ENCODE results near the gene PNPT1.

PNPT1 gene

GRCh38 chr2:55668956-55669355, 24.7 kb downstream of the PNPT1 start:
- DNase-seq (ENCODE audit: low read depth), result no peak

GRCh38 chr2:55653255-55653654, 40.4 kb downstream of the PNPT1 start:
- no peak for DNase-seq (ENCODE audit: low read depth)

- no peak for DNase-seq (ENCODE audit: low read depth)
Measured at GRCh38 chr2:55649211-55649610, 44.4 kb downstream of the PNPT1 start.

DNA sequence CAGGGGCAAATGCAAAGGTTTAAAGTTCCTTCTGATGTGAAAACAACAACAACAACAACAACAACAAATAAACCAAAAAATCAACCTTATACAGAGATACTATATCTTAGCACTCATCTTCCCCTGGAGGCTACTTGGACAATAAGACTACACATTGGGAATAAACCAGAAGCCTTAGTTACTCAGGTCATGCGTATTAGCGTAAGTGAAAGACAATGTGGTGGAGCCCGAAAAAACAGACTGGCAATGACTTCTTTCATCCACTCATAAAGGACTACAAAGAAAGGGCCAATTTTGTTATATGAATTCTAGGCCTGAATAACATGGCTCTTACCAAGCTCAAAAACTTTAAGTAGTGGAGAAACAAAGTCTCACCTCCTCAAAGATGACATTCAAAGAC, 56.8 kb downstream of the PNPT1 start:
- no peak for DNase-seq (ENCODE audit: low read depth)

DNA sequence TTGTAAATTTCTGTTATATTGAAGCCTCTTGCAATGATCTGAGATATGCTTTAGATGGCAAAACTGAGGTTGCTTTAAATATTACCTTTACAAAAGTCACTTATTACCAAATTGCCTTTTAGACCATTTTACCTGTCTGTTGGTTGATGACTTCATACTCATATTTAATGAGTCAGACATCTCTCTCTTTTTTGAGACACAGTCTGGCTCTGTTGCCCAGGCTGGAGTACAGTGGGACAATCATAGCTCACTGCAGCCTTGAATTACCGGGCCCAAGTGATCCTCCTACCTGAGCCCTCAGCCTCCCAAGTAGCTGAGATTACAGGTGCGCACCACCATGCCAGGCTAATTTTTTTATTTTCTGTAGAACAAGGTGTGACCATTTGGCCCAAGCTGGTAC, 64.7 kb downstream of the PNPT1 start:
- no peak for DNase-seq (ENCODE audit: low read depth)

DNA sequence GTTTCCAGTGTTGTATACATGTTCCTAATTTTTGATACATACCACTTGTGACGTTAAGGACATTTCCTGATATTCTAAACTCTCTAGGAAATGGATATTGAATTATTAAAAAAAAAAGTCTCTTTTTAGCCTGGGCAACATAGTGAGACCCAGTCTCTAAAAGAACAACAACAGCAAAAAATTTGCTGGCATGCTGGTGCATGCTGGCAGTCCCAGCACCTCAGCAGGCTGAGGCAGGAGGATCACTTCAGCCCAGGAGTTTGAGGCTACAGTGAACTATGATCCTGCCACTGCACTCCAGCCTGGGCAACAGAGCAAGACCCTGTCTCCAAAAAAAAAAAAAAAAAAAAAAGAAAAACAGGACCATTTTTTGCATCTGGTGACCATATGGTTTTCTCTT, 65.7 kb downstream of the PNPT1 start:
- DNase-seq (ENCODE audit: low read depth), result no peak

GRCh38 chr2:55621802-55622201, 71.8 kb downstream of the PNPT1 start:
- no peak for DNase-seq (ENCODE audit: low read depth)

DNA sequence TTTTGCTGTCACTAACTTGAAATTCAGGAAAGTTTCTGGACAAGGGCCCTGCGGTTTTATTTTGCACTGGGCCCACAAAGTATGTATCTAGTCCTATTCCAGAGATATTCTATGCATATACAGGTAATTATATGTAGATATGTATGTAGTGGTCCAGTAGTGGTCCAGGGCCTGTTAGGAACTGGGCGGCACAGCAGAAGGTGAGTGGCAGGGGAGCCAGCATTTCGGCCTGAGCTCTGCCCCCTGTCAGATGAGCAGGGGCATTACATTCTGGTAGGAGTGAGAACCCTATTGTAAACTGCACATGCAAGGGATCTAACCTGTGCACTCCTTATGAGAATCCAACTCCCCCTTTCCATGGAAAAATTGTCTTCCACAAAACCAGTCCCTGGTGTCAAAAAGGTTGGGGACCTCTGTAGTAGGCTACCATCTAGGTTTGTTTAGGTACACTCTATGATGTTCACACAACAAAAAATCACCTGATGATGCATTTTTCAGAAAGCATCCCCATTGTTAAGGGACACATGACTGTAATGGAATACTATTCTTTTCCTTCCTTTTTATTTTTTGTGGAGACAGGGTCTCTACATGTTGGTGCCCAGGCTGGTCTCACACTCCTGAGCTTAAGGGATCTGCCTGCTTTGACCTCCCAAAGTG, 73.4 kb downstream of the PNPT1 start:
- DNase-seq (ENCODE audit: low read depth), result peak; percentile 47

DNA sequence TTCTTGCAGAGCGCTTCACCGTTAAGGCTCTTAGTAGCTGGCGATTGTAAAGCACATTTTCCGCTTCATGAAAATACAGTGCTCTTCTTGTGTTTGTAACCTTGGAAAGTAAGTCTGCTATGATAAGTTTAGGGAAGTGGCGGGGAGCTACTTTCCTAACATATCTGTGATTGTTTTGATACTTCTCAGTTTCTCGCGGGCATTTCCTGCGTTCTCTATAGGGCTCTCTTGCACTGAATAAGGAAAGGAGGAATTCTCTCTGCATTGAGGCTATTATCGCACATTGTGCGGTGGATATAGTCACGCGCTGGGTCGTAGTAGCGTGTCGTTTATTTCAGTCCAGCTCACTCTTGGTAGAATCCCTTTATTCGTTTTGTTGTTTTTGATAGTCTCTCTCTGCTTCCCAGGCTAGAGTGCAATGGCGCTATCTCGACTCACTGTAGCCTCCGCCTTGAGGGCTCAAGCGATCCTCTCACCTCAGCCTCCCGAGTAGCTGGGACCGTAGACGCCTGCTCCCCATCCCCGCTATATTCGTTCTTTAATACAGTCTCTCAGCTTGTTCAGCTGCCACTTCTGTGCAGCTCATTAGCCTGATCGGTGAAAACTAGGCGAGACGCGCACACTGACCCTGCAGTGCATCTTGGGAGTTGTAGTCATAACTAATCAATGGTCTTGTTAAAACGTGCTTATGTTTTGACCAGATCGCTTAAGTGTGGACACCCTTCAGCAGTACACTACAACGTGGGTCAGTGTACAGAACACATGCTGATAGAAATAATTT, 75.2 kb downstream of the PNPT1 start:
- DNase-seq (ENCODE audit: low read depth), result peak; percentile 69

GRCh38 chr2:55618025-55618274, 75.7 kb downstream of the PNPT1 start:
- DNase-seq (ENCODE audit: low read depth), result no peak

GRCh38 chr2:55617175-55618024, 76.2 kb downstream of the PNPT1 start, which contains the start of gene PPP4R3B:
Gene PPP4R3B (minus strand): TSS chr2:55617622. CDS start chr2:55617285, 337 bp downstream.
- peak; percentile 99 for DNase-seq (ENCODE audit: low read depth)

DNA sequence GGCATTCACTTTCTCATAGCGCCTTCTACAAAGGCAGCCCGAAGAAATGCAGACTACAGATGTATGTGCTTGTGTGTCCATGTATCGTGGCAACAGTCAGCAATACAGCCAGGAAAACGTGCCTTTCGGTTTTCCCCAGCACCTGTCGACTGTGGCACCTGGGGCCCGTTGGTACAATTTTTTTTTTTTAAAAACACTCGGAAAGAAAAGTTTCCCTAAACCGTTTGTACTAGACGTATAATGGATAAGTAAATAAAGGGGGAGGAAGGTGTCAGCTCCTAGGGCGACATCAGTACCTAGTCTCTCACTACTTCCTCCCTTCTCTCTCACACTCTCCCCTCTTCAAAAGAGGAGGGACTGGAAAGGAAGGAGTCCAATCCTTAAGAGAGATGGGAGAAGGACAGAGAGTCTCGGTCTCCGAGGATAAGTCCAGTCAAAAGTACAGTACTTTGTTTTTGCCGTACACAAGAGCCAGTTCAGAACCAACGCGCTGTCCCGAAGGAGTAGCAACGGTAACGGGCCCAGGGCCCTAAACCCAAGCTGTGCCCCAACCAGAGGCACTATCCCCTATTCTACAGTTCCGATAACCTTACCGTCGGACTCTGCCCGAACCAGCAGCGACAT, 77.0 kb downstream of the PNPT1 start:
- DNase-seq (ENCODE audit: low read depth), result peak; percentile 63

DNA sequence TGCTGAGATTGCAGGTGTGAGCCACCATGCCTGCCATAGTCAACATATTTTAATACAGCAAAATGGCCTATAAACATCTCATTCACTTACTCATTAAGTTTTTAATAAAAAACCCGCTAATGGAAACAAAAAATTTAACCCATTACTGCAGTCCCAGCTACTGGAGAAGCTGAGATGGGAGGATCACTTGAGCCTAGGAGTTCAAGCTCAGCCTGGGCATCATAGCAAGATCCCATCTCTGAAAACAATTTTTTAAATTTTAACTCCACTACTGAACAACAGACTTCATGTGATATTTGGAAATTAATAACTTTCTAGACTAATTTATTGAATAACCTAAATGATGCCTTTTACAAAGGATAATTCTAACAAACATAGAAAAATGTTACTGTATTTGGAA, 81.6 kb downstream of the PNPT1 start:
- no peak for DNase-seq (ENCODE audit: low read depth)

DNA sequence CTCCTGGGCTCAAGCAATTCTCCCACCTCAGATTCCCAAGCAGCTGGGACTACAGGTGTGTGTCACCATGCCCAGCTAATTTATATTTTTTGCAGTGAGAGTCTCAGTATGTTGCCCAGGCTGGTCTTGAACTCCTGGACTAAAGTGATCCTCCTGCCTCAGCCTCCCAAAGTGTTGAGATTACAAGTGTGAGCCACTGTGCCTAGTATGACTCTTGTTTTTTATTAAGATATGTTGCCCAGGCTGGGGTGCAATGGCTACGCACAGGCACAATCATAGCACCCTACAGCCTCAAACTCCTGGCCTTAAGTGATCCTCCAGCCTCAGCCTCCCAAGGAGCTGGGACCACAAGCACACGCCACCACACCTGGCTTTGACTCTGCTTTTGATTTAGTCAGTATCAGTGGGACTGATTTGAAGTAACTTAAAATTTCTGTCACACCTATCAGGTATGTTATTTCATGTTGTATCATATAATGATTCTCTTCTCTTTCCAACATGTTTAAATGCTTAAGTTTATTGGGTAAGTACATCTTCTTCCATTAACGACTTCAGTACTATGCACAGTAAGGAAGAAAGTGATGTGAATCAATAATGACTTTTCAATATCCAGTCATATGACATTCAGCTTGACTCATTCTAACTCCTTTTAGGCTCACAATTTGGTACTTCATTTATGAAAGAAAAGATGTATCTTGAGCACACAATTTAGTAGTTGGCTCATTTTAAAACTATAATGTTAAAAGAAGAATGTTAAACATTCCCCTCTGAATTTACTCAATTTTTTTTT, 82.5 kb downstream of the PNPT1 start:
- no peak for DNase-seq (ENCODE audit: low read depth)

GRCh38 chr2:55609938-55610578, 83.6 kb downstream of the PNPT1 start:
- DNase-seq (ENCODE audit: low read depth), result no peak

DNA sequence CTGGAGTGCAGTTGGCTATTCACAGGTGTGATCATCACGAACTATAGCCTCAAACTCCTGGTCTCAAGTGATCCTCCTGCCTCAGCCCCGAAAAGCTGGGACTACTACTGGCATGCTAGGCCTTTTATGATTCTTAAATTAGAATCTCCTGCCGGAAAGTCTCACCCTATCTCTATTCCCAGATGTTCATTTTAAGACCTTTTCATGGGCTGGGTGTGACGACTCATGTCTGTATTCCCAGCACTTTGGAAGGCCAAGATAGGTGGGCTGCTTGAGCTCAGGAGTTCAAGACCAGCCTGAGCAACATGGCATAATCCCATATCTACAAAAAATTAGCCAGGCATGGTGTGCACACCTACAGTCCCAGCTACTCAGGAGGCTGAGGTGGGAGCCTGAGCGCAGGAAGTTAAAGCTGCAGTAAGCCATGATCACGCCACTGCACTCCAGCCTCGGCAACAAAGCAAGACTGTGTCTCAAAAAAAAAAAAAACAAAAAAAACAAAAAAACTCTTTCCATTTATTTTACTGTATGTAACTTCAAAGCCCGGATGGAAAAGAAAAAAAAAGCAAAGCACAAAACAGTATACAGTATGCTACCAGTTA, 84.3 kb downstream of the PNPT1 start:
- no peak for DNase-seq (ENCODE audit: low read depth)

DNA sequence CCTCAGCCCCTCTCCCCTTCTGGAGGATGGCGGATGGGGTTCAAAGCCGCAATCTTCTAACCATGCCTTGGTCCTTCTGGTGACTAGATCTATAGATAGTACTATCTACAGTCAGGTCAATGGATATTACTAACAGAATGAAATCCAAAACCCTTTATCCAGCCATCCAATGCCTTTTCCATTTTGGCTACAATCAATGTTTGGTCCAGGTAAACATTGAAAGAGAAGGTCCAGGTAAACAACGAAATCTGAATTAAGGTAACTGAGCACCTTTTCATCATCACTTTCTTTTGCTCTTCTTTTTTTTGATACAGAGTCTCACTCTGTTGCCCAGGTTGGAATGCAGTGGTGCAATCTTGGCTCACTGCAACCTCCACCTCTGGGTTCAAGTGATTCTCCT, 85.9 kb downstream of the PNPT1 start:
- no peak for DNase-seq (ENCODE audit: low read depth)

DNA sequence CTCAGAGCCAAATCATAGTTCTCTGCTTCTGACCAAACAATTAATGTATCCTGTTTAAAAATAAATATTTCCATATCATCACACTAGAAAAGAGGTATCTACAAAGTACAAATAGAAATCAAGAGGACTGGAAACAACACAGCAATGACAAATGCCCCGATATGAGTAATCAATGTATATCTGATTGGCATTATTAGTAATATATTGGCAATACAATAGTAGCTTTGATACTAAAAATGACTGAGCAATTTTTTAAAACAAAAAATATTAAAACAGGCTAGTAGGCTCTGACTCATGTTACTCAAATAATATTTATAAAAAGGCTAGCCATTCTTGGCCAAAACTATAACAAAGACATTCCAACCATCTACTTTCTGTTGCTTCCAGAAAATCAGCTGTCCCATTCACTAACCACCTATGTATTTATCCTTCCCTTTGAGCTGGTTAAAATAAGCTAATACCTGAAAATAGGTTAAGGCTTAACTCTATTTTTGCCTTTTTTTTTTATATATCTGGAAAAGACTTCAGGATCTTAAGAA, 89.5 kb downstream of the PNPT1 start:
- DNase-seq (ENCODE audit: low read depth), result peak; percentile 26

GRCh38 chr2:55601849-55602248, 91.8 kb downstream of the PNPT1 start:
- DNase-seq (ENCODE audit: low read depth), result no peak

GRCh38 chr2:55598056-55598795, 95.4 kb downstream of the PNPT1 start:
- no peak for DNase-seq (ENCODE audit: low read depth)
